Testis (tissue), 2 donors: ENCODE results near the gene KLHL21.

Experiments
- POLR2A ChIP-seq: fragments of 450-650 bp; IDR thresholded peaks from one replicate; pipeline ENCODE4 v1.6.1; 2017; ENCODE audit warnings: antibody characterized with exemption, mild to moderate bottlenecking, moderate library complexity
- TF ChIP-seq, protein P1 (sequence below), 3 experiments: fragments of 450-650 bp in 2 of 3; fragments of 200-600 bp in 1 of 3; sonication (generic) in 1 of 3; IDR thresholded peaks; one replicate each; pipeline ENCODE4 v1.5.1; 2016 to 2019; ENCODE audit warnings: antibody characterized with exemption in 3 of 3, mild to moderate bottlenecking in 2 of 3, moderate library complexity in 1 of 3

DNA sequence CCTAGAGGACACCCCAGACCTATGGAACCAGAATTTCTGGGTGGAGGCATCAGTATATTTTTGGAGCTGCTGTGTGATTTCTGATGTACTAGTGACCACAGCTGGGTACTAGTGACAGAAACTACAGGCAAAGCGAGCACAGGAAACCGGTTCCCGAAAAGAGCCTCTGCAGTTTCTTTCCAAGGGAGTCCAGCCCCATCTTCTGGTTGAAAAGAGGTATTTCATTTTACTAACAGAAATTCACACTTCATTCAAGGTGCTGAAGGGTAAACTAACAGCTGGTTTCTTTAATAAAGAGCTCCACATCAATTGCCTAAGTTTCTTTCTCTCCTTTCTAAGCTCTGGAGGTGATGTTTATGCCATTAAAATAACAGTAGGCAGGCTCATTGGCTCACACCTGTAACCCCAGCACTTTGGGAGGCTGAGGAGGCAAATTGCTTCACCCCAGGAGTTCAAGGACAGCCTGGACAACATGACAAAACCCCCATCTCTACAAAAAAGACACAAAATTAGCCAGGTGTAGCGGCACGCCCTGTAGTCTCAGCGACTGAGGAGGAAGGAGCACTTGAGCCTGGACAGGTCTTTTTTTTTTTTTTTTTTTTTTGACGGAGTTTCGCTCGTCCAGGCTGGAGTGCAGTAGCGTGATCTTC is 44.0 kb upstream of the KLHL21 start:
- TF ChIP-seq, protein P1, sequence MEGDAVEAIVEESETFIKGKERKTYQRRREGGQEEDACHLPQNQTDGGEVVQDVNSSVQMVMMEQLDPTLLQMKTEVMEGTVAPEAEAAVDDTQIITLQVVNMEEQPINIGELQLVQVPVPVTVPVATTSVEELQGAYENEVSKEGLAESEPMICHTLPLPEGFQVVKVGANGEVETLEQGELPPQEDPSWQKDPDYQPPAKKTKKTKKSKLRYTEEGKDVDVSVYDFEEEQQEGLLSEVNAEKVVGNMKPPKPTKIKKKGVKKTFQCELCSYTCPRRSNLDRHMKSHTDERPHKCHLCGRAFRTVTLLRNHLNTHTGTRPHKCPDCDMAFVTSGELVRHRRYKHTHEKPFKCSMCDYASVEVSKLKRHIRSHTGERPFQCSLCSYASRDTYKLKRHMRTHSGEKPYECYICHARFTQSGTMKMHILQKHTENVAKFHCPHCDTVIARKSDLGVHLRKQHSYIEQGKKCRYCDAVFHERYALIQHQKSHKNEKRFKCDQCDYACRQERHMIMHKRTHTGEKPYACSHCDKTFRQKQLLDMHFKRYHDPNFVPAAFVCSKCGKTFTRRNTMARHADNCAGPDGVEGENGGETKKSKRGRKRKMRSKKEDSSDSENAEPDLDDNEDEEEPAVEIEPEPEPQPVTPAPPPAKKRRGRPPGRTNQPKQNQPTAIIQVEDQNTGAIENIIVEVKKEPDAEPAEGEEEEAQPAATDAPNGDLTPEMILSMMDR (IDR thresholded peaks at IDR 0.05): peak; percentile 47 to 68 (median 63)
- no peak for TF ChIP-seq POLR2A
